Measurements from ENCODE around the gene WDFY4.

WDFY4 gene

DNA sequence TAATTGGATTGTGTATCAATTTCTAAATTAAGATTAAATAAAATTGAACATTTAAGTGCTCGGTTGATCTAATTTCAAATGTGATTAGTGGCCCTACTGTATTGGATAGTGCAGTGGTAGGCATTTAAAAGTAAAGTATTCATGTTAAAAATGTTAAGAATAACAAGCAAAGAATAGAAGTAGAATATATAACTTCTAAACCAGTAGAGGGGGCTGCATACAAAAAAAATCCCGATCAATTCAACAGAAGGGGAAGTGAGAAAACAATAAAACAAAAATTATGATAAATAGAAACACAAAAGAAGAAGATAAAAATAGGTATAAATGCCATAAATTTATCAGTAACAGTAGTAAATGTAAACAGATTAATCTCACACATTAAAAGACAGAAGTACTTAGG is 24.9 kb upstream of the WDFY4 start:
- Histone ChIP-seq H3K36me3 (ENCODE audit: control insufficient read depth in 2 of 2, insufficient read depth in 1 of 2, low read length in 2 of 2) (no peaks in the 10 kb centered on the region), H3K9me3 (ENCODE audit: control insufficient read depth, insufficient read depth, low read depth, low read length) (no peaks in the 10 kb centered on the region), H3K4me3 (ENCODE audit: low read depth, low read length) (no peak overlapping the region), H3K4me1 (ENCODE audit: control insufficient read depth, insufficient read depth, low read length) (no peaks in the 10 kb centered on the region), H3K27ac (ENCODE audit: extremely low read depth, low read depth, low read length) (no peak overlapping the region)
- CTCF ChIA-PET: interaction anchor here (1.0 to 1.7 kb wide), 2 partner anchors 185 to 853 kb away, joined by 3 to 10 read pairs; no protein-coding TSS in a partner anchor
- TF ChIP-seq ZNF768 (tag by site-specific recombination; IDR thresholded peaks at IDR 0.05) (no peak), ZNF157 (tag by site-specific recombination; IDR thresholded peaks at IDR 0.05) (no peak), ZNF654 (tag by site-specific recombination; IDR thresholded peaks at IDR 0.05; ENCODE audit: low read depth) (peak; percentile 69), ZBTB48 (tag by site-specific recombination; IDR thresholded peaks at IDR 0.05) (no peak), KLF8 (tag by site-specific recombination; IDR thresholded peaks at IDR 0.05) (no peak), ZNF10 (tag by site-specific recombination; IDR thresholded peaks at IDR 0.05) (no peak), MZF1 (tag by site-specific recombination; IDR thresholded peaks at IDR 0.05; ENCODE audit: borderline replicate concordance) (peak; percentile 26; the same call in 1 of the 2 replicates), ZNF433 (tag by site-specific recombination; IDR thresholded peaks at IDR 0.05; ENCODE audit: low read depth) (no peak), EGR2 (tag by site-specific recombination; IDR thresholded peaks at IDR 0.05; ENCODE audit: low read depth) (no peak), ZEB2 (tag by site-specific recombination; IDR thresholded peaks at IDR 0.05) (no peak)
- TF ChIP-seq, protein P1, sequence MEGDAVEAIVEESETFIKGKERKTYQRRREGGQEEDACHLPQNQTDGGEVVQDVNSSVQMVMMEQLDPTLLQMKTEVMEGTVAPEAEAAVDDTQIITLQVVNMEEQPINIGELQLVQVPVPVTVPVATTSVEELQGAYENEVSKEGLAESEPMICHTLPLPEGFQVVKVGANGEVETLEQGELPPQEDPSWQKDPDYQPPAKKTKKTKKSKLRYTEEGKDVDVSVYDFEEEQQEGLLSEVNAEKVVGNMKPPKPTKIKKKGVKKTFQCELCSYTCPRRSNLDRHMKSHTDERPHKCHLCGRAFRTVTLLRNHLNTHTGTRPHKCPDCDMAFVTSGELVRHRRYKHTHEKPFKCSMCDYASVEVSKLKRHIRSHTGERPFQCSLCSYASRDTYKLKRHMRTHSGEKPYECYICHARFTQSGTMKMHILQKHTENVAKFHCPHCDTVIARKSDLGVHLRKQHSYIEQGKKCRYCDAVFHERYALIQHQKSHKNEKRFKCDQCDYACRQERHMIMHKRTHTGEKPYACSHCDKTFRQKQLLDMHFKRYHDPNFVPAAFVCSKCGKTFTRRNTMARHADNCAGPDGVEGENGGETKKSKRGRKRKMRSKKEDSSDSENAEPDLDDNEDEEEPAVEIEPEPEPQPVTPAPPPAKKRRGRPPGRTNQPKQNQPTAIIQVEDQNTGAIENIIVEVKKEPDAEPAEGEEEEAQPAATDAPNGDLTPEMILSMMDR (tag by site-specific recombination; IDR thresholded peaks at IDR 0.05): peak; percentile 23; the same call in 1 of the 2 replicates
- POLR2A ChIA-PET: no interaction called here

GRCh38 chr10:48661441-48661840 is 23.2 kb upstream of the WDFY4 start:
- H3K9me3 ChIP-seq (ENCODE audit: control insufficient read depth, insufficient read depth, low read depth, low read length): no peaks in the 10 kb centered on the region
- POLR2A ChIA-PET: no interaction called here
- no peak overlapping the region for H3K27ac ChIP-seq (ENCODE audit: extremely low read depth, low read depth, low read length)
- CTCF ChIA-PET: interaction anchor here (0.6 to 1.7 kb wide), 3 partner anchors 12 to 851 kb away, joined by 3 to 10 read pairs (median 4); no protein-coding TSS in a partner anchor
- TF ChIP-seq RBAK (tag by site-specific recombination; IDR thresholded peaks at IDR 0.05): no peak
- no peak for TF ChIP-seq ZNF423 (tag by site-specific recombination; IDR thresholded peaks at IDR 0.05)
- no peak for TF ChIP-seq ZNF292 (tag by site-specific recombination; IDR thresholded peaks at IDR 0.05; ENCODE audit: borderline replicate concordance, low read depth)
- no peak for TF ChIP-seq ZNF114 (tag by site-specific recombination; IDR thresholded peaks at IDR 0.05)
- no peak for TF ChIP-seq PRDM1 (tag by site-specific recombination; IDR thresholded peaks at IDR 0.05)
- TF ChIP-seq, protein P2, sequence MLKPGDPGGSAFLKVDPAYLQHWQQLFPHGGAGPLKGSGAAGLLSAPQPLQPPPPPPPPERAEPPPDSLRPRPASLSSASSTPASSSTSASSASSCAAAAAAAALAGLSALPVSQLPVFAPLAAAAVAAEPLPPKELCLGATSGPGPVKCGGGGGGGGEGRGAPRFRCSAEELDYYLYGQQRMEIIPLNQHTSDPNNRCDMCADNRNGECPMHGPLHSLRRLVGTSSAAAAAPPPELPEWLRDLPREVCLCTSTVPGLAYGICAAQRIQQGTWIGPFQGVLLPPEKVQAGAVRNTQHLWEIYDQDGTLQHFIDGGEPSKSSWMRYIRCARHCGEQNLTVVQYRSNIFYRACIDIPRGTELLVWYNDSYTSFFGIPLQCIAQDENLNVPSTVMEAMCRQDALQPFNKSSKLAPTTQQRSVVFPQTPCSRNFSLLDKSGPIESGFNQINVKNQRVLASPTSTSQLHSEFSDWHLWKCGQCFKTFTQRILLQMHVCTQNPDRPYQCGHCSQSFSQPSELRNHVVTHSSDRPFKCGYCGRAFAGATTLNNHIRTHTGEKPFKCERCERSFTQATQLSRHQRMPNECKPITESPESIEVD (tag by site-specific recombination; IDR thresholded peaks at IDR 0.05): no peak
- TF ChIP-seq ZNF311 (tag by site-specific recombination; IDR thresholded peaks at IDR 0.05; ENCODE audit: borderline replicate concordance): no peak
- TF ChIP-seq ZNF501 (tag by site-specific recombination; IDR thresholded peaks at IDR 0.05): no peak
- TF ChIP-seq ZNF677 (tag by site-specific recombination; IDR thresholded peaks at IDR 0.05): no peak
- H3K36me3 ChIP-seq (ENCODE audit: control insufficient read depth in 2 of 2, insufficient read depth in 1 of 2, low read length in 2 of 2): no peaks in the 10 kb centered on the region
- no peak overlapping the region for H3K4me3 ChIP-seq (ENCODE audit: low read depth, low read length)
- H3K4me1 ChIP-seq (ENCODE audit: control insufficient read depth, insufficient read depth, low read length): no peaks in the 10 kb centered on the region

All from HEK293 (cell line).